Astrocyte of the spinal cord (primary cell): ENCODE results near the gene DAGLA.

ENCODE experiments used
- DNase-seq: peaks from one replicate; pipeline ENCODE4 v3.0.0; 2011; ENCODE audit warnings: low read depth, low spot score
- H3K4me3 ChIP-seq: 2 replicates; pipeline ENCODE4 v1.5.1; 2011; ENCODE audit warnings: low read depth, mild to moderate bottlenecking, low read length, moderate library complexity
- CTCF ChIP-seq: IDR thresholded peaks from 2 replicates; pipeline ENCODE4 v1.5.1; 2012; ENCODE audit warnings: low read depth, mild to moderate bottlenecking, low read length, inconsistent platforms
- in situ Hi-C: cut with HindIII; loops from 2 replicates; pipeline ENCODE4 v1.10.0; 2017; ENCODE audit warnings: low sequenced_read_pairs

Gene DAGLA

GRCh38 chr11:61712846-61713245 lies 32.7 kb downstream of the DAGLA start:
- DNase-seq, result no peak
- in situ Hi-C loops, result no loop called here
- H3K4me3 ChIP-seq, result no peak overlapping the region
- no peak for TF ChIP-seq CTCF

- no peak for DNase-seq
- in situ Hi-C loops, result no loop called here
- TF ChIP-seq CTCF, result no peak
- H3K4me3 ChIP-seq, result no peak overlapping the region
Observed at GRCh38 chr11:61713464-61713863, 33.3 kb downstream of the DAGLA start.

GRCh38 chr11:61713906-61714305 lies 33.7 kb downstream of the DAGLA start:
- no peak for TF ChIP-seq CTCF
- in situ Hi-C loops, result no loop called here
- no peak overlapping the region for H3K4me3 ChIP-seq

GRCh38 chr11:61714316-61714715 lies 34.1 kb downstream of the DAGLA start:
- no peak for DNase-seq
- H3K4me3 ChIP-seq, result no peak overlapping the region
- TF ChIP-seq CTCF, result no peak
- in situ Hi-C loops, result no loop called here

More at GRCh38 chr11:61713906-61714305, 33.7 kb downstream of the DAGLA start:
- no peak for DNase-seq

GRCh38 chr11:61714916-61715315 lies 34.7 kb downstream of the DAGLA start:
- TF ChIP-seq CTCF, result no peak
- no peak overlapping the region for H3K4me3 ChIP-seq
- in situ Hi-C loops, result no loop called here

GRCh38 chr11:61715867-61716266 lies 35.7 kb downstream of the DAGLA start:
- DNase-seq, result no peak
- TF ChIP-seq CTCF, result no peak
- no peak overlapping the region for H3K4me3 ChIP-seq
- in situ Hi-C loops, result no loop called here

More at GRCh38 chr11:61714916-61715315, 34.7 kb downstream of the DAGLA start:
- DNase-seq, result no peak
